Suprapubic skin (tissue), 4 donors: ENCODE data around the gene SERINC1. TPM values are rescaled to one million over a fixed set of nuclear protein-coding genes. Genes with fewer than 3 reads are reported as not detected.
"Not testable (repeated sequence)": the region's sequence is repeated elsewhere in the genome, so short reads cannot be mapped to it uniquely, and the experiment has no call there.

ENCODE experiments used
- DNase-seq, 2 donors: peaks; one replicate each; pipeline ENCODE4 v3.0.0-alpha.2; 2019; ENCODE audit warnings: low spot score in 2 of 2
- H3K27ac ChIP-seq: fragments of 200-600 bp; sonication (generic); one replicate; pipeline ENCODE4 v1.5.1; 2019
- H3K27me3 ChIP-seq: fragments of 200-600 bp; sonication (generic); one replicate; pipeline ENCODE4 v1.5.1; 2019
- H3K36me3 ChIP-seq: fragments of 200-600 bp; sonication (generic); one replicate; pipeline ENCODE4 v1.5.1; 2019
- H3K4me1 ChIP-seq: fragments of 200-600 bp; sonication (generic); one replicate; pipeline ENCODE4 v1.5.1; 2019
- H3K4me3 ChIP-seq: fragments of 200-600 bp; sonication (generic); one replicate; pipeline ENCODE4 v1.5.1; 2019; ENCODE audit warnings: mild to moderate bottlenecking
- H3K9me3 ChIP-seq: fragments of 200-600 bp; sonication (generic); one replicate; pipeline ENCODE4 v1.5.1; 2019
- EP300 ChIP-seq: sonication (generic); formaldehyde crosslinking; IDR thresholded peaks from one replicate; pipeline ENCODE4 v1.6.1; 2017; ENCODE audit warnings: antibody characterized with exemption
- POLR2A ChIP-seq, 2 donors: fragments of 450-650 bp; IDR thresholded peaks; one replicate each; pipeline ENCODE4 v1.6.1; 2017; ENCODE audit warnings: antibody characterized with exemption in 2 of 2, mild to moderate bottlenecking in 2 of 2, moderate library complexity in 2 of 2
- POLR2AphosphoS5 ChIP-seq, 3 donors: sonication (generic); formaldehyde crosslinking; IDR thresholded peaks; one replicate each; pipeline ENCODE4 v1.6.1; 2017; ENCODE audit warnings: antibody characterized with exemption in 3 of 3
- WGBS: methylation state at CpG from one replicate; pipeline ENCODE4 v1.1.5; 2018; 5-methylcytosine and 5-hydroxymethylcytosine counted together
- total RNA-seq, 4 donors: library from RNA; depleted of rRNA; stranded (reverse); fragments of >200 nt; gene quantifications; one replicate each; pipeline ENCODE4 v1.1.0, GENCODE V29; 2016
- TF ChIP-seq, protein P1 (sequence below), 2 donors: fragments of 200-600 bp in 1 of 2; fragments of 450-650 bp in 1 of 2; sonication (generic) in 1 of 2; IDR thresholded peaks; one replicate each; pipeline ENCODE4 v1.5.1; 2016 to 2019; ENCODE audit warnings: antibody characterized with exemption in 2 of 2, mild to moderate bottlenecking in 1 of 2, moderate library complexity in 1 of 2

The SERINC1 gene
- total RNA-seq, 4 donors from 2014 or later: 107 to 132 (median 119) TPM

DNA sequence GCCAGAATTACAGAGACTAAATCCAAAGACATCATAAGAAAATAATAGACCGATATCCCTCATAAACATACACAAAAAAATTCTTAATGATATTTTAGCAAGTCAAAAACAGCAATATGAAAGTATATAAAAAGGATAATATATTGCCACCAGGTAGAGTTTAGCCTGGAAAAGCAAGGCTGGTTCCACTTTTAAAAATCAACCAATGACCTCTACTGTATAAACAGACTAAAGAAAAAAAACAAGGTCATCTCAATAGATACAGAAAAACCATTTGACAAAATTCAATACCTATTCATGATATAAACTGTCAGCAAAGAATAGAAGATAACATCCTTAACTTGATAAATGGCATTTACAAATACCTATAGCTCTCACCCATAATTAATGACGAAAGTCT lies 9.7 kb downstream of the SERINC1 start:
- peaks cover 18% of the 10 kb centered on the region for H3K36me3 ChIP-seq
- WGBS: 87% methylated on average over 2 of the region's 2 CpGs

DNA sequence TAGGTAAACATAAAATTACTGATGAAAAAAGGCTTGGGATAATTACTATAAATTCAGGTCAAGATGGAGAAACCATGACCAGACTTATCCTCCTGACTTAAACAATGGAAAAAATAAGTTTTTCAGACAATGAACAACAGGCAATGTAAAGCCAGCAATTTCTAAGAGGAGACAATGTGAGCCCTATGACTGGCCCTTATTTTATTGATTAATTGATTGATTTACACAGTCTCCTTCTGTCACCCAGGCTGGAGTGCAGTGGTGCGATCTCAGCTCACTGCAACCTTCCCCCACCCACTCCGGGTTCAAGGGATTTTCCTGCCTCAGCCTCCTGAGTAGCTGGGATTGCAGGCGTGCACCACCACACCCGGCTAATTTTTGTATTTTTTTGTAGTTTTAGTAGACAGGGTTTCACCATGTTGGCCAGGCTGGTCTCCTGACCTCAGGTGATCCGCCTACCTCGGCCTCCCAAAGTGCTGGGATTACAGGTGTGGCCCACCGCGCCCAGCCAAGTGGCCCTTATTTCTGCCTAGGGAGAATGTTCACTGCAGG lies 11.7 kb downstream of the SERINC1 start:
- peaks cover 36% of the 10 kb centered on the region for H3K4me1 ChIP-seq
- peaks cover 16% of the 10 kb centered on the region for H3K36me3 ChIP-seq
- not testable (repeated sequence) for DNase-seq, H3K4me3 ChIP-seq, H3K27me3 ChIP-seq, H3K27ac ChIP-seq, H3K9me3 ChIP-seq
- 98% methylated on average over 8 of the region's 8 CpGs for whole genome bisulfite sequencing

More for the DNA sequence above, 9.7 kb downstream of the SERINC1 start:
- Histone ChIP-seq H3K27ac (no peak overlapping the region), H3K27me3 (no peaks in the 10 kb centered on the region), H3K4me1 (peaks cover 47% of the 10 kb centered on the region), H3K4me3 (no peak overlapping the region), H3K9me3 (no peaks in the 10 kb centered on the region)
- no peak for DNase-seq
- no peak for TF ChIP-seq EP300
- TF ChIP-seq, protein P1, sequence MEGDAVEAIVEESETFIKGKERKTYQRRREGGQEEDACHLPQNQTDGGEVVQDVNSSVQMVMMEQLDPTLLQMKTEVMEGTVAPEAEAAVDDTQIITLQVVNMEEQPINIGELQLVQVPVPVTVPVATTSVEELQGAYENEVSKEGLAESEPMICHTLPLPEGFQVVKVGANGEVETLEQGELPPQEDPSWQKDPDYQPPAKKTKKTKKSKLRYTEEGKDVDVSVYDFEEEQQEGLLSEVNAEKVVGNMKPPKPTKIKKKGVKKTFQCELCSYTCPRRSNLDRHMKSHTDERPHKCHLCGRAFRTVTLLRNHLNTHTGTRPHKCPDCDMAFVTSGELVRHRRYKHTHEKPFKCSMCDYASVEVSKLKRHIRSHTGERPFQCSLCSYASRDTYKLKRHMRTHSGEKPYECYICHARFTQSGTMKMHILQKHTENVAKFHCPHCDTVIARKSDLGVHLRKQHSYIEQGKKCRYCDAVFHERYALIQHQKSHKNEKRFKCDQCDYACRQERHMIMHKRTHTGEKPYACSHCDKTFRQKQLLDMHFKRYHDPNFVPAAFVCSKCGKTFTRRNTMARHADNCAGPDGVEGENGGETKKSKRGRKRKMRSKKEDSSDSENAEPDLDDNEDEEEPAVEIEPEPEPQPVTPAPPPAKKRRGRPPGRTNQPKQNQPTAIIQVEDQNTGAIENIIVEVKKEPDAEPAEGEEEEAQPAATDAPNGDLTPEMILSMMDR (IDR thresholded peaks at IDR 0.05): no peak
- no peak for TF ChIP-seq POLR2A (IDR thresholded peaks at IDR 0.05)
- no peak for TF ChIP-seq POLR2AphosphoS5 (IDR thresholded peaks at IDR 0.05)

DNA sequence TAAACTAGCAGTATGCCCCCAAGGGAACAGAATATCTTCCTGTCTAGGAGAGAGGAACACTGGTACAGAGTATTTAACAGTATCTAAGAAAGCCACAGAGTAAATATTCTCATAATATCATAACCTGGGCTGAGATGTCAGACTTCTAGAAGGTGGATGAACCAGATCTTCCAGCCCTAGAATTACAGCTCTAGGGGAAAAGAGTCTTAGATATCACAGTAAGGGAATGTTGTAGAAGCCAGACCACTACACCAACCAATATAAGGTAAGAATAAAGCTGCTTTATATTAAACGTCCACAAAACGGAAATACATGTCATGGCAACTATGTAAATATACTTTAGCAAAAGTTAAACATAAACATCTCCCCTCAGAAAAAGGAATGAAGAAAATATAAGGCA lies 12.4 kb downstream of the SERINC1 start:
- no peaks in the 10 kb centered on the region for H3K9me3 ChIP-seq
- 37% methylated on average over 2 of the region's 2 CpGs for WGBS
- peaks cover 30% of the 10 kb centered on the region for H3K4me1 ChIP-seq
- H3K36me3 ChIP-seq: peaks cover 23% of the 10 kb centered on the region
- no peaks in the 10 kb centered on the region for H3K27me3 ChIP-seq
- no peak overlapping the region for H3K27ac ChIP-seq
- TF ChIP-seq EP300 (no peak), POLR2A (IDR thresholded peaks at IDR 0.05) (no peak), POLR2AphosphoS5 (IDR thresholded peaks at IDR 0.05) (no peak)
- TF ChIP-seq, protein P1 (IDR thresholded peaks at IDR 0.05): no peak
- H3K4me3 ChIP-seq: no peak overlapping the region
- no peak for DNase-seq

DNA sequence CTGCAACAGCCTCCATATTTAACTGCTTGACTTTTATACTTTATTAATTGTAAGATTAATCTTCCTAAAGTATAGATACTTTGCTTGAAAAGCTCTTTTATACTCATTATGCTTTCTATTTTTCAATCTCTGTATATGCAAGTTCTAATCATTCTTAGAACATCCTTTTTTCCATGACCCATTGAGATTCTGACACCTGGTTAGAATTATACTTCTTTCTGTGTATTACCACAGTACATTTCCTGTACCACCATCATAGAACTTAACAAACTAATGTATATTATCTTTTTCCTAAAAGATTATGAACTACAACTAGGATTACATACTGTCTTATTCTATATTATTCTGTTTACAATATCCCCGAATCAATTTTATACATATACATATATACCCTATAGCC lies 13.5 kb downstream of the SERINC1 start:
- peaks cover 30% of the 10 kb centered on the region for H3K36me3 ChIP-seq
- 88% methylated on average over 1 of the region's 1 CpG for WGBS

DNA sequence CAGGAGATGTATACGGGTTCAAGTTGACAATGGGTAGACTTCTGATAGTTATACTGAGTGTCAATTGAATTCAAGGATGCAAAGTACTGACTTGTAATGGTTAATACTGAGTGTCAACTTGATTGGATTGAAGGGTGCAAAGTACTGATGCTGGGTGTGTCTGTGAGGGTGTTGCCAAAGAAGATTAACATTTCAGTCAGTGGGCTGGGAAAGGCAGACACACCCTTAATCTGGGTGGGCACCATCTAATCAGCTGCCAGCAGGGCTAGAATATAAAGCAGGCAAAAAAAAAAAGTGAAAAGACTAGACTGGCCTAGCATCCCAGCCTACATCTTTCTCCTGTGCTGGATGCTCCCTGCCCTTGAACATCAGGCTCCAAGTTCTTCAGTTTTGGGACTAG lies 16.5 kb downstream of the SERINC1 start:
- H3K9me3 ChIP-seq, DNase-seq, H3K4me3 ChIP-seq, H3K27me3 ChIP-seq, H3K27ac ChIP-seq: not testable (repeated sequence)
- WGBS: 92% methylated on average over 1 of the region's 1 CpG
- peaks cover 15% of the 10 kb centered on the region for H3K4me1 ChIP-seq
- H3K36me3 ChIP-seq: peaks cover 58% of the 10 kb centered on the region

More for the DNA sequence above, 13.5 kb downstream of the SERINC1 start:
- Histone ChIP-seq H3K9me3 (no peaks in the 10 kb centered on the region), H3K27ac (no peak overlapping the region), H3K27me3 (no peaks in the 10 kb centered on the region), H3K4me3 (no peak overlapping the region), H3K4me1 (peaks cover 24% of the 10 kb centered on the region)
- DNase-seq: no peak
- no peak for TF ChIP-seq POLR2A (IDR thresholded peaks at IDR 0.05)
- no peak for TF ChIP-seq EP300

DNA sequence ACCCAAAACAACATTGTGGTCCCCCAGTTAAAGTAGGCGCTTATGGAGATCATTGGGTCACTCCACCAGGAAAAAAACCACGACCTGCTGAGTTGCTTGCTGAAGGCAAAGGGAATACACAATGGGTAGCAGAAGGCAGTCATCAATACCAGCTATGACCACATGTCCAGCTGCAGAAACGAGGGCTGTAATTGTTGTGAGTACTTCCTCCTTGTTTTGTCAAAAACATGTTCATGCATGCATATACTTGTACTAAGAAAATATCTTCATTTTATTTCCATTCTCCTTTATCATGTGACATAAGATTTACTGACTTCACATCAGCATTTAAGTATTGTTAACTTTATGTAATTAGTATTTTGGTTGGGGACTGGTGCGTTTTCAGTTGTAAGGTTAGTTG lies 16.9 kb downstream of the SERINC1 start:
- DNase-seq: no peak
- Histone ChIP-seq H3K27ac (no peak overlapping the region), H3K9me3 (no peaks in the 10 kb centered on the region), H3K27me3 (no peaks in the 10 kb centered on the region), H3K4me1 (peaks cover 11% of the 10 kb centered on the region), H3K36me3 (peaks cover 61% of the 10 kb centered on the region), H3K4me3 (no peak overlapping the region)
- WGBS: 84% methylated on average over 4 of the region's 4 CpGs
- TF ChIP-seq POLR2AphosphoS5 (IDR thresholded peaks at IDR 0.05): no peak
- no peak for TF ChIP-seq POLR2A (IDR thresholded peaks at IDR 0.05)
- TF ChIP-seq, protein P1 (IDR thresholded peaks at IDR 0.05): no peak
- no peak for TF ChIP-seq EP300

DNA sequence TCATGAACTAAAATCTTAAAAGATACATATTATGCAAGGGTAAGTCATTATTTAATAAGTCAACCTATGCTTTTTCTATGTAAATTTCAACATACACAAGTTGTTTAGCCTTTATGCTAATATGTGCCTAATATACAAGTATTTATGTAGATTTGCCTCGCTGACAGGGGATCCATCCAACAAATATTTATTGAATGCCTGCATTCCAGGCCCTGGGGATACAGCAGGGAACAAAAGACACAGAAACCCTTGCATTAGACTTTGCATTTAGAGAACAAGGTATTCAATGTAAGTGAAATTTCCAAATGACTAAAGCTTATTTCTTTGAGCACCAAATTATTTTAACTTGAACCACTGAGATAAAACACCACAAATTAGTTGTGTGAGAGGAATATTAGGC lies 19.1 kb downstream of the SERINC1 start:
- H3K4me3 ChIP-seq: no peak overlapping the region
- H3K4me1 ChIP-seq: no peaks in the 10 kb centered on the region
- H3K27me3 ChIP-seq: no peaks in the 10 kb centered on the region
- H3K9me3 ChIP-seq: no peaks in the 10 kb centered on the region
- no peak overlapping the region for H3K27ac ChIP-seq
- WGBS: 63% methylated on average over 1 of the region's 1 CpG
- peaks cover 73% of the 10 kb centered on the region for H3K36me3 ChIP-seq
- TF ChIP-seq, protein P1 (IDR thresholded peaks at IDR 0.05): no peak
- no peak for TF ChIP-seq EP300
- TF ChIP-seq POLR2A (IDR thresholded peaks at IDR 0.05): no peak
- no peak for TF ChIP-seq POLR2AphosphoS5 (IDR thresholded peaks at IDR 0.05)
- no peak for DNase-seq
